Tibial nerve (tissue), 4 donors: ENCODE results near the gene ZNF618.

Source experiments
- CTCF ChIP-seq, 5 experiments: fragments of 200-600 bp in 3 of 5; fragments of 450-650 bp in 2 of 5; sonication (generic) in 3 of 5; IDR thresholded peaks; one replicate each; pipeline ENCODE4 v1.5.1; 2016 to 2019; ENCODE audit warnings: antibody characterized with exemption in 5 of 5, mild to moderate bottlenecking in 3 of 5, moderate library complexity in 2 of 5
- EP300 ChIP-seq, 2 donors: sonication (generic); formaldehyde crosslinking; IDR thresholded peaks; one replicate each; pipeline ENCODE4 v1.6.1; 2017; ENCODE audit warnings: antibody characterized with exemption in 2 of 2, mild to moderate bottlenecking in 1 of 2
- POLR2A ChIP-seq, 2 donors: fragments of 450-650 bp; IDR thresholded peaks; one replicate each; pipeline ENCODE4 v1.6.1; 2017; ENCODE audit warnings: antibody characterized with exemption in 2 of 2, mild to moderate bottlenecking in 2 of 2, moderate library complexity in 2 of 2

DNA sequence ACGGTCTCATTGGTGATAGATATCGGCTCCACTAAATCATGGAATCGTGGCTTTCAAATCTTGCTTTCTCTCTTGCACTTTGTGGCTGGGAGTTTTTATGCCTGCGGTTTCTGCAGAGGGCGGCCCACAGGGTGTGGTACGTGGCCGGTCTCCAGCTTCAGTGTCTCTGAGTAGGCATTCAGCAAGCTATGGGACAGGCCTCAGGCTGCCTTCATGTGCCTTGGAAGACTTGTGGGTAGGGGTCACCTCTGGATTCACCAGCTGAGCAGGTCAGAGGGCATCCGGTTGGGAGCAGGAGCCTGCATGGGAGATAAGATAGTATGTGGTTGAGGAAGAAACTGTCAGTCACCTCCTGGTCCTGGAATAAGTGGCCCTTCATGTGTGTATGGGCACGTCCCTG lies 154.3 kb downstream of the ZNF618 start:
- TF ChIP-seq POLR2A (IDR thresholded peaks at IDR 0.05), result no peak
- no peak for TF ChIP-seq CTCF (IDR thresholded peaks at IDR 0.05)
- no peak for TF ChIP-seq EP300 (IDR thresholded peaks at IDR 0.05)
